Lower leg skin (tissue), 4 donors: ENCODE data around the gene GPHB5. TPM values are rescaled to one million over a fixed set of nuclear protein-coding genes. Genes with fewer than 3 reads are reported as not detected.

Experiments
- DNase-seq, 2 donors: peaks; one replicate each; pipeline ENCODE4 v3.0.0-alpha.2; 2019; ENCODE audit warnings: low spot score in 2 of 2
- H3K4me3 ChIP-seq: fragments of 200-600 bp; sonication (generic); 2 replicates; pipeline ENCODE4 v1.5.1; 2017; ENCODE audit warnings: mild to moderate bottlenecking, low read depth; ENCODE audit not compliant: poor library complexity, severe bottlenecking
- CTCF ChIP-seq, 3 donors: fragments of 450-650 bp; IDR thresholded peaks; one replicate each; pipeline ENCODE4 v1.5.1; 2016; ENCODE audit warnings: antibody characterized with exemption in 3 of 3, mild to moderate bottlenecking in 3 of 3, moderate library complexity in 2 of 3
- POLR2A ChIP-seq, 2 donors: fragments of 450-650 bp; IDR thresholded peaks; one replicate each; pipeline ENCODE4 v1.6.1; 2016 to 2017; ENCODE audit warnings: antibody characterized with exemption in 2 of 2, mild to moderate bottlenecking in 1 of 2, moderate library complexity in 1 of 2
- WGBS, 2 donors: methylation state at CpG; one replicate each; pipeline ENCODE4 v1.1.5; 2018; 5-methylcytosine and 5-hydroxymethylcytosine counted together
- intact Hi-C: fragments of 100-400 bp; cut with DNase I; formaldehyde crosslinking; loops from one replicate; pipeline ENCODE4 v1.15.0; 2023; ENCODE audit warnings: low total_unique reads
- total RNA-seq, 4 donors: library from RNA; depleted of rRNA; stranded (reverse); fragments of >200 nt; gene quantifications; one replicate each; pipeline ENCODE4 v1.1.0, GENCODE V29; 2016

Gene GPHB5
- total RNA-seq, 4 donors from 2014 or later: not detected

- WGBS, 2 donors: 50 to 69% methylated on average over 3 of the region's 3 CpGs
- intact Hi-C loops: no loop called here
- DNase-seq: no peak
- TF ChIP-seq POLR2A (IDR thresholded peaks at IDR 0.05) (no peak), CTCF (IDR thresholded peaks at IDR 0.05) (no peak)
- no peak overlapping the region for H3K4me3 ChIP-seq
Observed at GRCh38 chr14:63345826-63346225, 27.1 kb upstream of the GPHB5 start.

- intact Hi-C loops: no loop called here
- DNase-seq: no peak
- no peak for TF ChIP-seq CTCF (IDR thresholded peaks at IDR 0.05)
- TF ChIP-seq POLR2A (IDR thresholded peaks at IDR 0.05): no peak
- no peak overlapping the region for H3K4me3 ChIP-seq
- WGBS, 2 donors: 66 to 68% methylated on average over 4 of the region's 4 CpGs
Observed at GRCh38 chr14:63344336-63344735, 25.6 kb upstream of the GPHB5 start.

GRCh38 chr14:63343878-63344277 is 25.1 kb upstream of the GPHB5 start:
- H3K4me3 ChIP-seq: no peak overlapping the region
- TF ChIP-seq POLR2A (IDR thresholded peaks at IDR 0.05) (no peak), CTCF (IDR thresholded peaks at IDR 0.05) (no peak)
- no peak for DNase-seq
- intact Hi-C loops: no loop called here
- WGBS, 2 donors: 85 to 93% methylated on average over 1 of the region's 1 CpG

GRCh38 chr14:63342371-63342770 is 23.6 kb upstream of the GPHB5 start:
- no peak overlapping the region for H3K4me3 ChIP-seq
- 45 to 53% methylated on average over 7 of the region's 7 CpGs for WGBS, 2 donors
- no peak for DNase-seq
- intact Hi-C loops: no loop called here
- TF ChIP-seq POLR2A (IDR thresholded peaks at IDR 0.05): no peak
- no peak for TF ChIP-seq CTCF (IDR thresholded peaks at IDR 0.05)

GRCh38 chr14:63328787-63329737 is 10.3 kb upstream of the GPHB5 start:
- WGBS, 2 donors: 69 to 75% methylated on average over 6 of the region's 6 CpGs

More at GRCh38 chr14:63328787-63329737, 10.3 kb upstream of the GPHB5 start:
- intact Hi-C loops: no loop called here
- H3K4me3 ChIP-seq: no peak overlapping the region
- TF ChIP-seq POLR2A (IDR thresholded peaks at IDR 0.05) (no peak), CTCF (IDR thresholded peaks at IDR 0.05) (no peak)
- no peak for DNase-seq
